Panc1 (cell line): Measurements from ENCODE around the gene AFM. TPM values are rescaled to one million over a fixed set of nuclear protein-coding genes. Genes with fewer than 3 reads are reported as not detected.

ENCODE experiments used
- ATAC-seq: fragments of 200-7000 bp; cut with Tn5 transposase; 2 replicates; pipeline ENCODE4 v1.9.1; 2020; ENCODE audit warnings: mild to moderate bottlenecking, moderate library complexity
- Bru-seq: library from RNA; stranded (reverse); fragments of 400-500 nt; gene quantifications from one replicate; lab custom pipeline; 2021; lab: Mats Ljungman, UMichigan
- BruChase-seq, 2 experiments: library from RNA; stranded (reverse); fragments of 400-500 nt; gene quantifications; one replicate each; lab custom pipeline; 2021; lab: Mats Ljungman, UMichigan
- BruUV-seq: library from RNA; stranded (reverse); fragments of 400-500 nt; replicated peaks from 2 replicates; lab custom pipeline; 2021; lab: Mats Ljungman, UMichigan
- CTCF ChIA-PET: fragments of 300-600 bp; sonication (Branson Sonifier 250); formaldehyde crosslinking; loops from one replicate; lab custom pipeline; 2022; ENCODE audit warnings: antibody characterized with exemption; lab: Charles Lee
- POLR2A ChIA-PET: fragments of 300-600 bp; sonication (Branson Sonifier 250); formaldehyde crosslinking; loops from one replicate; lab custom pipeline; 2022; ENCODE audit warnings: antibody characterized with exemption; lab: Charles Lee
- DNase-seq: peaks from one replicate; pipeline ENCODE4 v3.0.0-alpha.2; 2010; ENCODE audit warnings: low read depth, low spot score
- H3K27ac ChIP-seq: 2 replicates; pipeline ENCODE4 v1.5.1; 2011; ENCODE audit warnings: mild to moderate bottlenecking, low read length, inconsistent platforms
- H3K27me3 ChIP-seq: fragments of 200-500 bp; sonication (Bioruptor generic); 2 replicates; pipeline ENCODE4 v1.6.0; 2014; ENCODE audit warnings: low read length, inconsistent platforms; ENCODE audit not compliant: control insufficient read depth, insufficient read depth
- H3K36me3 ChIP-seq: fragments of 200-500 bp; sonication (Bioruptor generic); 2 replicates; pipeline ENCODE4 v1.5.1; 2014; ENCODE audit warnings: inconsistent platforms, mild to moderate bottlenecking, low read length, moderate library complexity; ENCODE audit not compliant: control insufficient read depth, insufficient read depth
- H3K4me1 ChIP-seq: 2 replicates; pipeline ENCODE4 v1.5.1; 2011; ENCODE audit warnings: inconsistent platforms, mild to moderate bottlenecking, low read length, moderate library complexity; ENCODE audit not compliant: control insufficient read depth, insufficient read depth
- H3K4me3 ChIP-seq, 2 experiments: 2 replicates each; pipeline ENCODE4 v1.5.1; 2011 to 2012; ENCODE audit warnings: low read depth in 2 of 2, low read length in 2 of 2, mild to moderate bottlenecking in 2 of 2, inconsistent platforms in 1 of 2, moderate library complexity in 1 of 2
- H3K9me3 ChIP-seq: fragments of 200-500 bp; sonication (Bioruptor generic); 2 replicates; pipeline ENCODE4 v1.5.1; 2014; ENCODE audit warnings: low read depth, mild to moderate bottlenecking, inconsistent platforms, low read length, moderate library complexity; ENCODE audit not compliant: control insufficient read depth, insufficient read depth
- CTCF ChIP-seq: fragments of 450-650 bp; IDR thresholded peaks from 2 replicates; pipeline ENCODE4 v1.5.1; 2017; ENCODE audit warnings: mild to moderate bottlenecking
- POLR2AphosphoS5 ChIP-seq: IDR thresholded peaks from 2 replicates; pipeline ENCODE4 v1.6.1; 2012; ENCODE audit warnings: mild to moderate bottlenecking, low read depth, low read length, moderate library complexity
- REST ChIP-seq, 2 experiments: IDR thresholded peaks; 2 replicates each; pipeline ENCODE4 v1.6.1; 2011 to 2012; ENCODE audit warnings: low read depth in 2 of 2, control low read depth in 1 of 2, low read length in 1 of 2, mild to moderate bottlenecking in 1 of 2, moderate library complexity in 1 of 2; ENCODE audit not compliant: insufficient read depth in 1 of 2
- SIN3A ChIP-seq: IDR thresholded peaks from 2 replicates; pipeline ENCODE4 v1.6.1; 2012; ENCODE audit warnings: low read depth, mild to moderate bottlenecking, low read length, moderate library complexity, borderline replicate concordance; ENCODE audit not compliant: insufficient read depth
- TCF7L2 ChIP-seq: IDR thresholded peaks from 2 replicates; pipeline ENCODE4 v1.6.1; 2011; ENCODE audit warnings: mild to moderate bottlenecking, low read depth, low read length, inconsistent platforms
- in situ Hi-C: cut with HindIII; loops from 2 replicates; pipeline ENCODE4 v1.10.0; 2016; ENCODE audit warnings: low sequenced_read_pairs, low pct_unique_long_range_greater_than_20kb
- intact Hi-C: fragments of 100-400 bp; cut with micrococcal nuclease; formaldehyde crosslinking; loops from one replicate; pipeline ENCODE4 v1.10.0; 2022; ENCODE audit not compliant: unreplicated experiment
- long read RNA-seq: library from polyadenylated mRNA; unstranded; transcript quantifications from one replicate; pipeline ENCODE4 v2.0.0, GENCODE V29; 2021; ENCODE audit not compliant: unreplicated experiment
- polyA plus RNA-seq: library from polyadenylated mRNA; unstranded; fragments of >200 nt; gene quantifications from one replicate; pipeline ENCODE4 v1.2.1, GENCODE V29; 2012; ENCODE audit warnings: missing spikeins; ENCODE audit not compliant: insufficient read length
- total RNA-seq: library from RNA; stranded (reverse); gene quantifications from one replicate; pipeline ENCODE4 v1.2.1, GENCODE V29; 2021; ENCODE audit not compliant: unreplicated experiment

AFM gene
- total RNA-seq (not detected), Bru-seq, nascent RNA (not detected), BruChase-seq, experiment 1, labeled RNA remaining after a 2-hour chase (not detected), BruChase-seq, experiment 2, labeled RNA remaining after a 6-hour chase (not detected)
- not detected for polyA plus RNA-seq
- long read RNA-seq, result 0 reads

- H3K4me3 ChIP-seq, result no peak within 1 kb of the TSS
- ChIA-PET CTCF (no interaction called here), POLR2A (no interaction called here)
- no peaks in the 10 kb centered on the region for H3K9me3 ChIP-seq
- H3K27me3 ChIP-seq, result no peaks in the 10 kb centered on the region
- no peak for ATAC-seq
- TF ChIP-seq TCF7L2 (no peak), CTCF (no peak), REST (IDR thresholded peaks at IDR 0.05; ENCODE audit: insufficient read depth in 1 of 2, low read depth in 2 of 2, low read length in 1 of 2) (no peak), POLR2AphosphoS5 (no peak), SIN3A (no peak)
- H3K36me3 ChIP-seq, result no peaks in the 10 kb centered on the region
- DNase-seq, result no peak
- BruUV-seq, result no TSS peak
- intact Hi-C loops, result no loop called here
- H3K4me1 ChIP-seq, result no peaks in the 10 kb centered on the region
- in situ Hi-C loops, result no loop called here
- no peak within 1 kb of the TSS for H3K27ac ChIP-seq
These were observed at the start of gene AFM for GRCh38 chr4:73481358-73481757. TSS of gene AFM (plus strand) at chr4:73481745. CDS start at chr4:73481776, 31 bp downstream.

- intact Hi-C loops, result no loop called here
- Histone ChIP-seq H3K9me3 (no peaks in the 10 kb centered on the region), H3K27me3 (no peaks in the 10 kb centered on the region), H3K4me3 (no peak overlapping the region), H3K27ac (no peak overlapping the region), H3K4me1 (no peaks in the 10 kb centered on the region), H3K36me3 (no peaks in the 10 kb centered on the region)
- ATAC-seq (no peak), DNase-seq (no peak)
- ChIA-PET CTCF (no interaction called here), POLR2A (no interaction called here)
- no peak for TF ChIP-seq SIN3A
- TF ChIP-seq REST (IDR thresholded peaks at IDR 0.05; ENCODE audit: insufficient read depth in 1 of 2, low read depth in 2 of 2, low read length in 1 of 2), result no peak
- TF ChIP-seq POLR2AphosphoS5, result no peak
- in situ Hi-C loops, result no loop called here
- BruUV-seq, result no TSS peak
These were observed 49.8 kb upstream of the AFM start for GRCh38 chr4:73431813-73432168.
